Right lobe of liver (tissue), 4 donors: Measurements from ENCODE around the gene FLYWCH2.

Source experiments
- CTCF ChIP-seq, 4 donors: fragments of 200-600 bp in 3 of 4; fragments of 450-650 bp in 1 of 4; IDR thresholded peaks; one replicate each; pipeline versions ENCODE4 v1.5.1 to v1.8.0; 2016 to 2022; ENCODE audit warnings: antibody characterized with exemption in 4 of 4, mild to moderate bottlenecking in 2 of 4
- POLR2A ChIP-seq: fragments of 450-650 bp; IDR thresholded peaks from one replicate; pipeline ENCODE4 v1.6.1; 2017; ENCODE audit warnings: antibody characterized with exemption, mild to moderate bottlenecking
- donor health status: DM: no; HTN: no; CAD: no.
- donor health status: DM: no; HTN: no; CAD: no.
- donor health status: DM: no; HTN: yes; CAD: no.

GRCh38 chr16:2881783-2882649 lies 999 bp upstream of the FLYWCH2 start:
- no peak for TF ChIP-seq CTCF (IDR thresholded peaks at IDR 0.05)
- no peak for TF ChIP-seq POLR2A
